ENCODE measurements around the gene COL12A1. TPM values are rescaled to one million over a fixed set of nuclear protein-coding genes. Genes with fewer than 3 reads are reported as not detected.
"Not testable (repeated sequence)": the region's sequence is repeated elsewhere in the genome, so short reads cannot be mapped to it uniquely, and the experiment has no call there.

The COL12A1 gene
- total RNA-seq, 1 experiment from 2014 or later: 28.7 TPM

GRCh38 chr6:75213112-75213511 lies 7.3 kb upstream of the COL12A1 start:
- DNase-seq (ENCODE audit: low read depth): no peak

- DNase-seq (ENCODE audit: low read depth): no peak
Observed at GRCh38 chr6:75211920-75212590, 6.2 kb upstream of the COL12A1 start.

GRCh38 chr6:75210885-75211739 lies 5.3 kb upstream of the COL12A1 start:
- peak; percentile 61 for DNase-seq (ENCODE audit: low read depth)

- no peak for DNase-seq (ENCODE audit: low read depth)
Observed at GRCh38 chr6:75209184-75209723, 3.4 kb upstream of the COL12A1 start.

- DNase-seq (ENCODE audit: low read depth): peak; percentile 77
Observed at GRCh38 chr6:75208298-75209183, 2.7 kb upstream of the COL12A1 start.

GRCh38 chr6:75206576-75207342 lies 906 bp upstream of the COL12A1 start:
- DNase-seq (ENCODE audit: low read depth): no peak

GRCh38 chr6:75204959-75205775 lies 686 bp downstream of the COL12A1 start:
- DNase-seq (ENCODE audit: low read depth): peak; percentile 69

GRCh38 chr6:75204217-75204958 lies 1.5 kb downstream of the COL12A1 start:
- peak; percentile 89 for DNase-seq (ENCODE audit: low read depth)

GRCh38 chr6:75203721-75204120 lies 2.1 kb downstream of the COL12A1 start:
- peak; percentile 54 for DNase-seq (ENCODE audit: low read depth)

- peak; percentile 39 for DNase-seq (ENCODE audit: low read depth)
Observed at GRCh38 chr6:75202676-75203131, 3.1 kb downstream of the COL12A1 start.

- no peak for DNase-seq (ENCODE audit: low read depth)
Observed at GRCh38 chr6:75201901-75202672, 3.8 kb downstream of the COL12A1 start.

GRCh38 chr6:75201021-75201420 lies 4.8 kb downstream of the COL12A1 start:
- DNase-seq (ENCODE audit: low read depth): no peak

- DNase-seq (ENCODE audit: low read depth): no peak
Observed at GRCh38 chr6:75199889-75200288, 6.0 kb downstream of the COL12A1 start.

GRCh38 chr6:75196081-75196687 lies 9.7 kb downstream of the COL12A1 start:
- peak; percentile 44 for DNase-seq (ENCODE audit: low read depth)

- DNase-seq (ENCODE audit: low read depth): no peak
Observed at GRCh38 chr6:75188221-75188925, 17.5 kb downstream of the COL12A1 start.

- not testable (repeated sequence) for DNase-seq (ENCODE audit: low read depth)
Observed at GRCh38 chr6:75186581-75186980, 19.3 kb downstream of the COL12A1 start.

- no peak for DNase-seq (ENCODE audit: low read depth)
Observed at GRCh38 chr6:75183099-75183541, 22.7 kb downstream of the COL12A1 start.

All from RPMI7951 (cell line).